DMS 273 treated with DMSO at 0.1 percent for 48 hours (cell line): Measurements from ENCODE around the gene BANF2.
"Not testable (repeated sequence)": the region's sequence is repeated elsewhere in the genome, so short reads cannot be mapped to it uniquely, and the experiment has no call there.

ENCODE experiments used
- DNase-seq: peaks from one replicate; lab custom pipeline; 2025; lab: John Stamatoyannopoulos, UW

The BANF2 gene

DNA sequence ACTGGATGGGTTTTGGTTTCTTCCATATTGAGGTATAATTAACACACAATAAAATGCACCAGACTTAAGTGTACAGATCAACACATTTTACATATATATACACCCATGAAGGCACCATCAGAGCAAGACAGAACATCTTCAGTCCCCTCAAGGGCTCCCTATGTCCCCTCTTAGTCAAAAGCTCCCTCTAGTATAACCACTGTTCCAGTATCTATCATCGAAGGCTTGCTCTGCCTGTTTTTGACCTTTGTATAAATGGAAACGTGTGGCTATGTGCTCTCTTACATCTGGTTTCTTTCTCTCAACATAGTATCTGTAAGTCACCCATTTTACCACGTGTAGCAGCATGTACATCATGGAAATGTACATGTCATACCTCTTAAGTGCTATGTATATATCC is 66.5 kb downstream of the BANF2 start:
- no peak for DNase-seq

DNA sequence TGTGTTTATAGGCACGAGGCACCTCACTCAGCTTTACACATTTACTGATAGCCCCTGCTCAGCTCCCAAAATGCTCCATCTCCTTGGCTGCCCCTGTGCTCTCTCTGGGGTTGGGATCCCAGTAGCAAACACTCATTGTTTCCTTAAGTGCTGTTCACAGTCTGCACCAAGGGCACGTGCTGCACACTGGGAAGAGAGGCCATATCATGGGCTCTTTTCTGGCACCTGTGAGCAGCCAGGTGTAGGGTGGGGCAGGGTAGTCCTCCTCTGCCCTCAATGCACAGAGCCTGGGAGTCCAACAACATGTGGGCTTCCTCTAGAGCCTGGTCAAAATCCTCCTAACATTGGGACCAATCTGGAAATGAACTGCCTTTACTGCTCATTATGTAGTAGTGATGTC is 67.9 kb downstream of the BANF2 start:
- no peak for DNase-seq

DNA sequence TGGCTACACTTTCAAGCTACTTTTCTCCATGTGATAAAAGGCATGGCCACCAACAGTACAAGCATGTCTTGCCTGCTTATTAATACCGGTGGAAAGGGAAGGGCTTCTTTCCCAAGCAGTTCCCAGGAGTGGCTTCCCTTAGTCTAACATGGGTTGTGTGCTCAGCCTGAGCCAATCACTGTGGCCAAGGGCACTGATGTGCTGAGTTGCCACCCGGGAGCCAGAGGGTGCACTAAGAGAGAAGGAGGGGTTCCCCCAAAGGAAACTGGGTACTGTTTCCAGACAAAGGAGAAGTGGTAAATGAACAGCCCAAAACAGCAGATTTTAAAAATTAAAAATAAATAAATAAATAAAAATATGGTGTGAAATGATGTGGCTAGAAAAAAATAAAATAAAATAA is 68.5 kb downstream of the BANF2 start:
- DNase-seq, result no peak

DNA sequence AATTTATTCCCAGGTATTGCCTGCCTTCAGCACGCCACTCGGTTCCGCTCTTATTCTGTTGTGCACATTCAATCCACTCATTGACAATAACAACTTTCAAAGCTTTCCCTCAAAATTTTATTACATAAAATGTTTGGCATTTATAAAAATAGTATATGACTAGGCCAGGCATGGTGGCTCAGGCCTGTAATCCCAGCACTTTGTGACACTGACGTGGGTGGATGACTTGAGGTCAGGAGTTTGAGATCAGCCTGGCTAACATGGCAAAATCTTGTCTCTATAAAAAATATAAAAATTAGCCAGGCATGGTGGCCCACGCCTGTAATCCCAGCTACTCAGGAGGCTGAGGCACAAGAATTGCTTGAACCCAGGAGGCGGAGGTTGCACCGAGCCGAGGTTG is 70.0 kb downstream of the BANF2 start:
- not testable (repeated sequence) for DNase-seq

DNA sequence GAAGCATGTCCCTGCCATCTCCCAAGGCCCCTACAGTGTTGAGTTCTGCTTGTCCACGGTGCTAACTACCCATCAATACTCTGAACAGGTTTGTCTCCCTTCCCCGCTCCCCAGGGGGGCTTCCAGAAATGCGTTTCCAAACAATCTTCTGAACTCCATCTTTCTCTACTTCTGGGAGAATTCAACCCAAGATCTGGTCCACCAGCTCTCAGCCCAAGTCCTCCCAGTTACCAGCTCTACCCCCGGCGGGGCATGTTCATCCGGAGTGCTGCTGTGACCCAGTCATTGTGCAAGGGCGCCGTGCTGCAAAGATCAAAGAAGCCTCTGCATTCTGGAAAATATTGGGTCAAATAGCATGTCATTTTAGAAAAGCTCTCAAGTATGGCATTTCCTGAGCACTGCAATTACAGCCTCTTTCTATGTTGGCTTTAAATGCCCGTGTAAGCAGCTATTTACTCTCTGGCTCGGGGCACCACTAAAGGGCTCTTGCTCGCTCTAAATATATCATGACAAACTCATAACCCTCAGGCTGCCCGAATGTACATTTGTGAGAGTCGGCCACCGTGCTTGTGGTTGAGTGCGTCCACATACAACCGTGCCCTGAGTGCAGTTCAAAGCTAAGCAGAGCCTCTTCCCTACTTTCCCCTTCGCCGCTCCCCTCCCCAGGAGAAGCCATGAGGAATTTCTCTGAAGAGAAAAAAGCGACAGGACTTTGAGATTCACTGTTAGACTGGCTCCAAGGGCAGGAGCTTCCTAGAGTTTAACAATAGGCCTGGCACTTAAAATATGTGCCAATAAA is 71.6 kb downstream of the BANF2 start:
- no peak for DNase-seq

DNA sequence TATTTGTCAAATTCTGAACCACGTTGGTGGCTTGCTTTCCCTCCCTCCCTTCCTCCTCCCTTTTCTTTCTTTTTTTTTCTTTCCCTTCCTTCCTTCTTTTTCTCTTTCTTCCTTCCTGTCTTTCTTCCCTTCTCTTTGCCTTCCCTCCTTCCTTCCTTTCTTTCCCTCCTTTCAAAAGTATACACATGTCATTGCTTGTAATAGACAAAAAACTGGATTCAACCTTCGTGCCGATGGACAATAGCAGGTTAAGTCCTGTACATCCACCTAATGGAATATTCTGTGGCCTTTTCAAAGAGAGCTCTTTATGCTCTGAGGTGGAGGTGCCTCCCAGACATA is 72.2 kb downstream of the BANF2 start:
- DNase-seq, result no peak

DNA sequence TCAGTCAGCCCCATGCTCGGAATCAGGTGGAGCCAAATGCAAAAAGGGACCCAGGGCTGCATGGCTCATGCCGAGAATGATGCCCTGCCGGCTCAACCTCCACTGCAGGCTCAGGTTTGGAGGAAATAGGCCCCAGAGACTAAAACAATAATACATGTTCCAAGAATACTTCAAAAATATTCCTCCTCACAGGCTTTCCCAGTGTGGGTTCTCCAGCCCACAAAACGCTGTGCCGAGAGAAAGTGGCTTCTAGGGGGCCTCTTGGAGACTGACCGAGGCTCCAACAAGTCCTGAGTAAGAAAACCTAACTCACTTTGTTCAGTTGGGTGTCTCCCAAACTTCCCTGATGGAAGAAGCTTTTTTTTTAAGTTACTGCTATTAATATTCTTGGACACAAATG is 73.9 kb downstream of the BANF2 start:
- no peak for DNase-seq

DNA sequence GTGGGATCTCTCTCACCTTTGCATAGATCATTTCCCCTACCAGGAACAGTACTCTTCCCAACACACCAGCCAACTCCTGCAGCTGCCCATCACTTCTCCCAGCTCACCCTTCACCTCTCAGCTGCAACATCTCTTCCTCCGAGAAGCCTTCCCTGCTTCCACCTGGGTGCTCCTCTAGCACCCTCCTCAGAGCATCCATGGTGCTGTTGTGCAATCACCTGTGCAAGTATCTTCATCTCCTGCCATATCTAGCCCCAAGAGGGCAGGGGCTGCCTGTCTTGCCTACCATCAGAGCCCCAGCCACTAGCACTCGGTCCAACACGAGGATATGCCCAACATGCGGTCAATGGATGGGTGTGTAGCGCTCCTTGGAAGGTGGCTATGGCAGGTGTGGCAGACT is 75.8 kb downstream of the BANF2 start:
- no peak for DNase-seq

DNA sequence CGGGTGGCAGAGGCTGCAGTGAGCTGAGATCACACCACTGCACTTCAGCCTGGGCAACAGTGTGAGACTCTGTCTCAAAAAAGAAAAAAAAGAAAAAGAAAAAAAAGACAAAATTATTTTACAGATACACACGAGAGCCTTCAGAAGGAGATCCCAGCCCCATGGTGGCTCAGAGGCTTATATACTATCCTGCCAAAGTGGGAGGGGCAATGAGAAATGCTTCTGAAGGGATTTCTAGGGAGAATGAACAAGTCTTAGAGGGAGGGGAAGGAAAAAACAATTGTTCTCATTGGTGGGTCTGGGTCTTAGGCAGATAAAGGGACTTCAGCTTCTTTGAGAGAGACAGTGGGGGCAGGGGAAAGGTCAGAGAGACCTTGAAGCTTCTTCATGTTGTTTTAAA is 76.8 kb downstream of the BANF2 start:
- DNase-seq, result no peak

DNA sequence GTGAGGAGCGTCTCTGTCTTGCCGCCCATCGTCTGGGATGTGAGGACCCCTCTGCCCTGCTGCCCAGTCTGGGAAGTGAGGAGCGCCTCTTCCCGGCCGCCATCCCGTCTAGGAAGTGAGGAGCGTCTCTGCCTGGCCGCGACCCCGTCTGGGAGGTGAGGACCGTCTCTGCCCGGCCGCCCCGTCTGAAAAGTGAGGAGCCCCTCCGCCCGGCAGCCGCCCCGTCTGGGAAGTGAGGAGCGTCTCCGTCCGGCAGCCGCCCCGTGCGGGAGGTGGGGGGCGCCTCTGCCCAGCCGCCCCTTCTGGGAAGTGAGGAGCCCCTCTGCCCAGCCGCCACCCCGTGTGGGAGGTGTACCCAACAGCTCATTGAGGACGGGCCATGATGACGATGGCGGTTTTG is 79.2 kb downstream of the BANF2 start:
- DNase-seq, result not testable (repeated sequence)

DNA sequence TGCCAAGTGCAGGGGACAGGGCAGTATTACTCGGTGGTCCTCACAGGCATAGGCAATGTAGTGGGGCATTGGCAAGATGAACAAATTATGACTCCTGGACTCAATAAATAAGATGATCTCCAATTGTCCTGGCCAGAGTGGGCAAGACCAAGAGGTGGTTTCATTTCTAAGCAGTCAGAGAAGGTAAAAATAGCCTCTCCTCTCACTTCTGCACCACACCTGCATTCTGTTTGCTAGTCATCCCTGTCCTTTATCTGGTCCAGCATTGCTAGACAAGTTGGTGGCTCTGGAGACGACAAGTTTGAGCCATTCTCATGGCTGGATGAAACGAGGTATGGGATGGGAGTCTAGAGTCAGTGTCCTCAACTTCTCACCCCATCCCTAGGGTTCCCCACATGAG is 83.0 kb downstream of the BANF2 start:
- DNase-seq, result no peak

DNA sequence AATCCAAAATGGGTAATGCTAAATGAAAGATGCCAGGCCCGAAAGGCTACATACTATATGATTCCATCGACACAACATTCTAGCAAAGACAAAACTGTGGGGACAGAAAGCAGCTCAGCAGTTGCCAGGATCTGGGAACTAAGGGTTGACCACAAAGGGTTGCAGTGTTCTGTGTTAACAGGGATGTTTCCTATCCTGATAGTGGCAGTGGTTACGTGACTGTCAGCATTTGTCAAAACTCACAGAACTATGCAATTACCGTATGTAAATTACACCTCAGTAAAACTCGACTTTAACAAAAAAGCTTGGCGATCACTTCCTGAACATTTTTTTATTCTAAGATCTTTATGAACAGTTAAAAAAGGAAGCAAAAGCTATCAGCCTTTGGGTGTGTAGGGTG is 83.9 kb downstream of the BANF2 start:
- DNase-seq, result no peak

DNA sequence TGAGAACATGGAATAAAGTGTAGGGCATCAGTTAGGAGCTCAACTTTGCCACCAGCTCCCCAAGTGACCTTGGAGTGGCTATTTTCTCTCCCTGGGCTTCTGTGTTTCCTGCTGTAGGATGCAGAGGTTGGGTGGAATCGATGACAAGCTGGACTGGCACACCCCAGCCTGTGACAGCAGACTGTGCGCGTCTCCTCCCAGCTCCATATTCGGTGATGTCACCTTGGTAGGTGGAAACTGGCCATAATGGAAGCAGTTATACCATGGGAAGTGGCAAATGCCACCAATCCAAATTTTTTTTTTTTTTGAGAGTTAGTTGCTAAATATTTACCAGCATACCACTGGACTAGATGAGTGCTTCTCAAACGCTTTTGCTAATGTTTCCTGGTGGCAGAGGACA is 85.2 kb downstream of the BANF2 start:
- no peak for DNase-seq
